H9 (cell line): ENCODE measurements around the gene JMJD1C. TPM values are rescaled to one million over a fixed set of nuclear protein-coding genes. Genes with fewer than 3 reads are reported as not detected.
"Not testable (repeated sequence)": the region's sequence is repeated elsewhere in the genome, so short reads cannot be mapped to it uniquely, and the experiment has no call there.

Experiments
- DNase-seq: peaks from one replicate; pipeline ENCODE4 v3.0.0-alpha.2; 2017
- H2AFZ ChIP-seq: one replicate; pipeline ENCODE4 v1.6.1; 2013; ENCODE audit warnings: mild to moderate bottlenecking, low read length, control low read depth, moderate library complexity
- H2AK5ac ChIP-seq: 2 replicates; pipeline ENCODE4 v1.6.1; 2013; ENCODE audit warnings: low read length, control low read depth, mixed read lengths; ENCODE audit not compliant: insufficient read length
- H2BK120ac ChIP-seq: one replicate; pipeline ENCODE4 v1.6.1; 2013; ENCODE audit warnings: low read depth, mild to moderate bottlenecking, low read length, control low read depth, inconsistent platforms; ENCODE audit not compliant: poor library complexity, severe bottlenecking
- H2BK12ac ChIP-seq: 2 replicates; pipeline ENCODE4 v1.6.1; 2013; ENCODE audit warnings: low read length, control low read depth, mixed read lengths, low read depth; ENCODE audit not compliant: insufficient read length
- H2BK15ac ChIP-seq: 2 replicates; pipeline ENCODE4 v1.6.1; 2013; ENCODE audit warnings: low read depth, low read length, control low read depth
- H2BK20ac ChIP-seq: one replicate; pipeline ENCODE4 v1.6.1; 2013; ENCODE audit warnings: low read depth, mild to moderate bottlenecking, low read length, control low read depth, inconsistent platforms; ENCODE audit not compliant: poor library complexity, severe bottlenecking
- H2BK5ac ChIP-seq: 2 replicates; pipeline ENCODE4 v1.6.1; 2013; ENCODE audit warnings: low read length, control low read depth, mixed read lengths; ENCODE audit not compliant: insufficient read length
- H3K14ac ChIP-seq: 2 replicates; pipeline ENCODE4 v1.6.1; 2013; ENCODE audit warnings: low read length, control low read depth; ENCODE audit not compliant: insufficient read depth
- H3K18ac ChIP-seq: 2 replicates; pipeline ENCODE4 v1.6.1; 2013; ENCODE audit warnings: low read depth, mild to moderate bottlenecking, mixed read lengths, low read length, control low read depth; ENCODE audit not compliant: insufficient read length
- H3K23ac ChIP-seq: 2 replicates; pipeline ENCODE4 v1.6.1; 2013; ENCODE audit warnings: low read length, control low read depth, mixed read lengths, low read depth; ENCODE audit not compliant: insufficient read length
- H3K23me2 ChIP-seq: 2 replicates; pipeline ENCODE4 v1.6.1; 2013; ENCODE audit warnings: low read depth, mild to moderate bottlenecking, mixed read lengths, low read length, control low read depth; ENCODE audit not compliant: insufficient read length, poor library complexity, severe bottlenecking
- H3K27ac ChIP-seq: 2 replicates; pipeline ENCODE4 v1.5.1; 2013; ENCODE audit warnings: low read length, control low read depth, mixed read lengths, low read depth; ENCODE audit not compliant: insufficient read length
- H3K27me3 ChIP-seq: 2 replicates; pipeline ENCODE4 v1.6.1; 2013; ENCODE audit warnings: low read length, control low read depth, inconsistent platforms; ENCODE audit not compliant: insufficient read depth
- H3K4ac ChIP-seq: 2 replicates; pipeline ENCODE4 v1.6.1; 2013; ENCODE audit warnings: low read depth, mild to moderate bottlenecking, control low read depth, inconsistent platforms, low read length, moderate library complexity
- H3K4me1 ChIP-seq: 2 replicates; pipeline ENCODE4 v1.6.1; 2013; ENCODE audit warnings: low read length, control low read depth, inconsistent platforms; ENCODE audit not compliant: insufficient read depth
- H3K4me2 ChIP-seq: 2 replicates; pipeline ENCODE4 v1.6.1; 2013; ENCODE audit warnings: low read length, control low read depth, mixed read lengths; ENCODE audit not compliant: insufficient read length, insufficient read depth
- H3K56ac ChIP-seq: 2 replicates; pipeline ENCODE4 v1.6.1; 2013; ENCODE audit warnings: low read depth, mild to moderate bottlenecking, mixed read lengths, low read length, control low read depth; ENCODE audit not compliant: insufficient read length
- H3K79me1 ChIP-seq: 2 replicates; pipeline ENCODE4 v1.6.1; 2013; ENCODE audit warnings: low read depth, mild to moderate bottlenecking, moderate library complexity, low read length, control low read depth, inconsistent platforms; ENCODE audit not compliant: insufficient read depth, poor library complexity, severe bottlenecking
- H3K79me2 ChIP-seq: 2 replicates; pipeline ENCODE4 v1.6.1; 2013; ENCODE audit warnings: low read length, control low read depth, inconsistent platforms; ENCODE audit not compliant: insufficient read depth
- H3K9ac ChIP-seq: 2 replicates; pipeline ENCODE4 v1.6.1; 2013; ENCODE audit warnings: low read length, control low read depth, mixed read lengths; ENCODE audit not compliant: insufficient read length; ENCODE audit errors: extremely low read depth
- H3K9me3 ChIP-seq: one replicate; pipeline ENCODE4 v1.6.1; 2013; ENCODE audit warnings: low read depth, low read length, inconsistent platforms; ENCODE audit not compliant: control insufficient read depth
- H3T11ph ChIP-seq: one replicate; pipeline ENCODE4 v1.6.1; 2013; ENCODE audit warnings: mild to moderate bottlenecking, low read length, control low read depth, inconsistent platforms
- H4K20me1 ChIP-seq: one replicate; pipeline ENCODE4 v1.6.1; 2013; ENCODE audit not compliant: control insufficient read depth, insufficient read length, insufficient read depth
- H4K5ac ChIP-seq: 2 replicates; pipeline ENCODE4 v1.6.1; 2013; ENCODE audit warnings: low read depth, mild to moderate bottlenecking, mixed read lengths, low read length, control low read depth; ENCODE audit not compliant: insufficient read length
- H4K8ac ChIP-seq: replicated peaks from 2 replicates; pipeline ENCODE4 v1.6.1; 2013; ENCODE audit warnings: low read length, control low read depth, mixed read lengths, low read depth; ENCODE audit not compliant: insufficient read length
- H4K91ac ChIP-seq: 2 replicates; pipeline ENCODE4 v1.6.1; 2013; ENCODE audit warnings: low read depth, mild to moderate bottlenecking, moderate library complexity, mixed read lengths, low read length, control low read depth; ENCODE audit not compliant: insufficient read length
- H3K27ac Mint-ChIP-seq, 3 experiments: 2 replicates in 2 of 3; 3 replicates in 1 of 3; pipeline ENCODE4 v1.8.0; 2020 to 2021; ENCODE audit warnings: mixed read lengths in 3 of 3, mild to moderate bottlenecking in 1 of 3, moderate library complexity in 1 of 3
- H3K27me3 Mint-ChIP-seq: 2 replicates; pipeline ENCODE4 v1.8.0; 2021; ENCODE audit warnings: low read depth, mild to moderate bottlenecking, moderate library complexity, mixed read lengths
- H3K36me3 Mint-ChIP-seq, 3 experiments: 2 replicates in 2 of 3; 3 replicates in 1 of 3; pipeline ENCODE4 v1.8.0; 2020 to 2021; ENCODE audit warnings: low read depth in 3 of 3, mixed read lengths in 3 of 3; ENCODE audit not compliant: insufficient read depth in 1 of 3
- H3K4me1 Mint-ChIP-seq, 2 experiments: 2 replicates each; pipeline ENCODE4 v1.8.0; 2020; ENCODE audit warnings: mixed read lengths in 2 of 2
- H3K4me3 Mint-ChIP-seq, 2 experiments: 2 replicates in 1 of 2; 3 replicates in 1 of 2; pipeline ENCODE4 v1.8.0; 2020 to 2021; ENCODE audit warnings: mild to moderate bottlenecking in 2 of 2, mixed read lengths in 2 of 2, moderate library complexity in 1 of 2
- H3K9me3 Mint-ChIP-seq, 2 experiments: 2 replicates in 1 of 2; 3 replicates in 1 of 2; pipeline ENCODE4 v1.8.0; 2020; ENCODE audit warnings: mild to moderate bottlenecking in 2 of 2, mixed read lengths in 2 of 2, moderate library complexity in 1 of 2
- WGBS: extraction: QIAGEN DNeasy Blood & Tissue Kit; methylation state at CpG from one replicate; pipeline ENCODE4 v1.1.7; 2013; ENCODE audit warnings: missing lambda C conversion rate, low lambda C conversion rate, mixed read lengths; ENCODE audit not compliant: insufficient read length; ENCODE audit errors: extremely low coverage; 5-methylcytosine and 5-hydroxymethylcytosine counted together
- total RNA-seq: library from RNA; stranded (reverse); gene quantifications from 2 replicates; pipeline ENCODE4 v1.2.1, GENCODE V29; 2021
- TF ChIP-seq, protein P1 (sequence below): fragments of 200-600 bp; sonication (generic); conservative IDR thresholded peaks from 3 replicates; pipeline ENCODE4 v1.8.0; 2021; ENCODE audit warnings: antibody characterized with exemption, mild to moderate bottlenecking

Gene JMJD1C
- total RNA-seq, 1 experiment from 2014 or later = 200 TPM

DNA sequence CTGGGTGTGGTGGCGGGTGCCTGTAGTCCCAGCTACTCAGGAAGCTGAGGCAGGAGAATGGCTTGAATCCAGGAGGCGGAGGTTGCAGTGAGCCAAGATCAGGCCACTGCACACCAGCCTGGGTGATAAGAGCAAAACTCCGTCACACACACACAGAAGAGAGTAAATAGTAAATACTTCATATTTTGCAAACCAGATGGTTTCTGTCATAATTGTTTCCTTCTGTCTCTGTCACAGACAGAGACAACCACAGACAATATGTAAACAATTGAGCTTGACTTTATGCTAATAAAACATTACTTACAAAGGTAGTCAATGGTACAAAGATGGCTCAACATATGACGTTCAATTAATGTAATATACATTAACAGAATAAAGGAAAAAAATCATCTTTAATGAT is 83.7 kb downstream of the JMJD1C start:
- no peak overlapping the region for H2AFZ ChIP-seq
- peaks cover 3% of the 10 kb centered on the region for H3K79me1 ChIP-seq
- H3K4ac ChIP-seq = no peak overlapping the region
- Mint-ChIP-seq H3K4me3 (no peak overlapping the region), H3K9me3 (no peaks in the 10 kb centered on the region), H3K27ac (no peak overlapping the region), H3K27me3 (no peaks in the 10 kb centered on the region), H3K4me1 (peaks cover 5% of the 10 kb centered on the region in 2 experiments), H3K36me3 (peaks cover 4 to 6% (median 6%) of the 10 kb centered on the region in 3 experiments; a peak in 5 of 7 replicates)
- H3K14ac ChIP-seq = no peak overlapping the region
- no peak overlapping the region for H2BK15ac ChIP-seq
- H3K18ac ChIP-seq = no peak overlapping the region
- H4K20me1 ChIP-seq = no peaks in the 10 kb centered on the region
- no peak overlapping the region for H3K27ac ChIP-seq
- no peak for DNase-seq
- TF ChIP-seq, protein P1, sequence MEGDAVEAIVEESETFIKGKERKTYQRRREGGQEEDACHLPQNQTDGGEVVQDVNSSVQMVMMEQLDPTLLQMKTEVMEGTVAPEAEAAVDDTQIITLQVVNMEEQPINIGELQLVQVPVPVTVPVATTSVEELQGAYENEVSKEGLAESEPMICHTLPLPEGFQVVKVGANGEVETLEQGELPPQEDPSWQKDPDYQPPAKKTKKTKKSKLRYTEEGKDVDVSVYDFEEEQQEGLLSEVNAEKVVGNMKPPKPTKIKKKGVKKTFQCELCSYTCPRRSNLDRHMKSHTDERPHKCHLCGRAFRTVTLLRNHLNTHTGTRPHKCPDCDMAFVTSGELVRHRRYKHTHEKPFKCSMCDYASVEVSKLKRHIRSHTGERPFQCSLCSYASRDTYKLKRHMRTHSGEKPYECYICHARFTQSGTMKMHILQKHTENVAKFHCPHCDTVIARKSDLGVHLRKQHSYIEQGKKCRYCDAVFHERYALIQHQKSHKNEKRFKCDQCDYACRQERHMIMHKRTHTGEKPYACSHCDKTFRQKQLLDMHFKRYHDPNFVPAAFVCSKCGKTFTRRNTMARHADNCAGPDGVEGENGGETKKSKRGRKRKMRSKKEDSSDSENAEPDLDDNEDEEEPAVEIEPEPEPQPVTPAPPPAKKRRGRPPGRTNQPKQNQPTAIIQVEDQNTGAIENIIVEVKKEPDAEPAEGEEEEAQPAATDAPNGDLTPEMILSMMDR = no peak
- no peak overlapping the region for H3K4me2 ChIP-seq
- no peak overlapping the region for H2AK5ac ChIP-seq
- H4K5ac ChIP-seq = no peak overlapping the region
- no peak overlapping the region for H2BK20ac ChIP-seq
- no peaks in the 10 kb centered on the region for H3K9me3 ChIP-seq
- no peak overlapping the region for H3K23ac ChIP-seq
- no CpG with 5 or more reads among the region's 4 CpGs for WGBS
- no peak overlapping the region for H4K91ac ChIP-seq
- H3T11ph ChIP-seq = no peak overlapping the region
- peaks cover 12% of the 10 kb centered on the region; the same call in 1 of the 2 replicates for H3K79me2 ChIP-seq
- H4K8ac ChIP-seq = no peak overlapping the region
- no peak overlapping the region for H3K56ac ChIP-seq
- H3K23me2 ChIP-seq = no peaks in the 10 kb centered on the region
- no peaks in the 10 kb centered on the region for H3K27me3 ChIP-seq
- H2BK12ac ChIP-seq = no peak overlapping the region
- no peak overlapping the region for H2BK5ac ChIP-seq
- H3K4me1 ChIP-seq = no peaks in the 10 kb centered on the region
- no peak overlapping the region for H3K9ac ChIP-seq
- H2BK120ac ChIP-seq = no peak overlapping the region

DNA sequence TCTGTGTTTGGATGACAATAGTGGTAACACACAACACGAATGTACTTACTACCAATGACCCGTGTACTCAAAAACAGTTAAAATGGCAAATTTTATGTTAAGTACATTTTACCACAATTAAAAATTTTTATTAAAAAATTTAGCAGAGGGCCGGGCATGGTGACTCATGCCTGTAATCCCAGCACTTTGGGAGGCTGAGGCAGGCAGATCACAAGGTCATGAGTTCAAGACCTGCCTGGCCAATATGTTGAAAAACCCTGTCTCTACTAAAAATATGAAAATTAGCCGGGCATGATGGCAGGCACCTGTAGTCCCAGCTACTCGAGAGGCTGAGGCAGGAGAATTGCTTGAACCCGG is 88.5 kb downstream of the JMJD1C start:
- H4K91ac ChIP-seq, H3K9me3 Mint-ChIP-seq, H3K4me1 Mint-ChIP-seq, H3K27me3 Mint-ChIP-seq, H3K56ac ChIP-seq, H3K27ac Mint-ChIP-seq, H3K23ac ChIP-seq, H3K27me3 ChIP-seq, H2BK20ac ChIP-seq, H3K27ac ChIP-seq, H3K36me3 Mint-ChIP-seq, H3K23me2 ChIP-seq, H4K8ac ChIP-seq, H2BK15ac ChIP-seq, H3K9ac ChIP-seq, H3K14ac ChIP-seq, H2AFZ ChIP-seq, H3K4ac ChIP-seq, H3K79me1 ChIP-seq, H3K79me2 ChIP-seq, H2BK5ac ChIP-seq, H2AK5ac ChIP-seq, H3K4me3 Mint-ChIP-seq, H2BK120ac ChIP-seq, H3K18ac ChIP-seq, H2BK12ac ChIP-seq, H3K9me3 ChIP-seq, H3K4me2 ChIP-seq, DNase-seq, H4K5ac ChIP-seq, H3K4me1 ChIP-seq, H4K20me1 ChIP-seq, H3T11ph ChIP-seq: not testable (repeated sequence)
- WGBS = no CpG with 5 or more reads among the region's 6 CpGs
